Fibroblast of peridontal ligament (primary cell): ENCODE measurements around the gene DEFB132.

ENCODE experiments used
- DNase-seq: peaks from one replicate; pipeline ENCODE4 v3.0.0-alpha.2; 2010; ENCODE audit errors: extremely low read depth

The DEFB132 gene

GRCh38 chr20:263701-264100, 6.2 kb downstream of the DEFB132 start:
- no peak for DNase-seq

GRCh38 chr20:266596-267562, 9.4 kb downstream of the DEFB132 start:
- DNase-seq = peak; percentile 57

- DNase-seq = no peak
These were observed 13.0 kb downstream of the DEFB132 start for GRCh38 chr20:270517-270916.

DNA sequence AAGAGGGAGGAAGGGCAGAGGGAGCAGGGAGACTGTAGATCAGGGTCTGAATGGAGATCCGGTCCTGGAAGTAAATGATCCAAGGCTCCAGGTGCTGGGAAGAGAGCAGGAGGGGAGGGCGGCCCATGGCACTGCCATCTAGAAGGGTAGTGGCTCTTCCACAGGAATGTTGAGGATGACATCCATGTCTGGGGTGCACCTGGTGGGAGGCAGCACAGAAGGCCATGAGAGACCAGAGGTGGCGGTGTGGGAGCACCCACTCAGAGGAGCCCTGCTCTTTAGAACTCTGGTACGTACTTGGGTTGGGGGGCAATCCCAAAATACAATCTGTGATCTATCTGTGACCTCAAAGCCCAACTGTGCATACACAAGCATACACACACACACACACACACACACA, 13.5 kb downstream of the DEFB132 start:
- no peak for DNase-seq

GRCh38 chr20:271528-271927, 14.0 kb downstream of the DEFB132 start:
- no peak for DNase-seq

DNA sequence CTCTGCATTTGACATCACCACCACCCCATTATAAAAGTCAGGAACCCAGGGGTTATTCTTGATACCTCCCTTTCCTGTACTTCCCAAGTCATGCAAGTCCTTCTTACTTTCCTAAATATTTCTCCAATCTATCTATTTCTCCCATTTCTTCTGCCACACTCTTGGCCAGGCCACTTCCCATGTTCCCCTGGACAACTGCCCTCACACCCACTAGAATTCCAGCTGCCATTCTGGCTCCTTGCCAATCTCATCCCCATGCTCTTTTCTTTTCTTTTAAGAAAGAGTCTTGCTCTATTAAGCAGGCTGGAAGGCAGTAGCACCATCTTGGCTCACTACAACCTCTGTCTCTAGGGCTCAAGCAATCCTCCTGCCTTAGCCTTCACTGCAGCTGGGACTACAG, 15.2 kb downstream of the DEFB132 start:
- no peak for DNase-seq

DNA sequence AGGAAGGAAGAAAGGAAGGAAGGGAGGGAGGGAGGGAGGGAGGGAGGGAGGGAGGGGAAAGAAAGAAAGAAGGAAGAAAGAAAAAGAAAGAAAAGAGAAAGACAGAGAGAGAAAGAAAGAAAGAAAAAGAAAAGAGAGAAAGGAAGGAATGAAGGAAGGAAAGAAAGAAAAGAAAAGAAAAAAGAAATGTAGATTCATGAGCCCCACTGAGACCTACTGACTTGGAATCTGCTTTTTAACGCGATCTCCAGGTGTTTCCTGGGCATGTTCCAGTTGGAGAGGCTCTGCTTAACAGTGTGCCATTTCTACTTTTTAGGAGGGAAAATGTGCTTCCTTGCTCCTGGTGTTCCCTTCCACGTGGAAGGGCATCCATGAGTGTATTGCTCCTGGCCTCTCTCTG, 16.4 kb downstream of the DEFB132 start:
- DNase-seq = no peak

DNA sequence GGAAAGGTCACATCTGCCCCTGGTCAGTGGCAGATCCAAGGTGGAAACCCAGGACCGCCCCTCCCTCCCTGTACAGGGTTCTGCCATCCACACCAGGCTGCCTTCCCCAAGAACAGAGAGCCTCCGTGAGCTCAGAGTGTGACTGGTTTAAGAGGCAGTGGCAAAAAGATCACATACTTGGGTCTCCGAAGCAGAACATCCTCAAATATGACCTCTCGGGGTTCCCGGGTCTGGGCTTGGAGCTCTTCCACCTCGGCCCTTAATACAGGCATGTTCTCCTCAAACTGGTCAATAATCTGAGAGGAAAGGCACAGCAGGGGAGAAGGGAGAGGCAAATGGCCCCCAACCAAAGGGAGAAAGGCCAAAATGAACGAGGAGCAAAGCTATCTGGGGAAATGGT, 18.3 kb downstream of the DEFB132 start:
- DNase-seq = no peak

DNA sequence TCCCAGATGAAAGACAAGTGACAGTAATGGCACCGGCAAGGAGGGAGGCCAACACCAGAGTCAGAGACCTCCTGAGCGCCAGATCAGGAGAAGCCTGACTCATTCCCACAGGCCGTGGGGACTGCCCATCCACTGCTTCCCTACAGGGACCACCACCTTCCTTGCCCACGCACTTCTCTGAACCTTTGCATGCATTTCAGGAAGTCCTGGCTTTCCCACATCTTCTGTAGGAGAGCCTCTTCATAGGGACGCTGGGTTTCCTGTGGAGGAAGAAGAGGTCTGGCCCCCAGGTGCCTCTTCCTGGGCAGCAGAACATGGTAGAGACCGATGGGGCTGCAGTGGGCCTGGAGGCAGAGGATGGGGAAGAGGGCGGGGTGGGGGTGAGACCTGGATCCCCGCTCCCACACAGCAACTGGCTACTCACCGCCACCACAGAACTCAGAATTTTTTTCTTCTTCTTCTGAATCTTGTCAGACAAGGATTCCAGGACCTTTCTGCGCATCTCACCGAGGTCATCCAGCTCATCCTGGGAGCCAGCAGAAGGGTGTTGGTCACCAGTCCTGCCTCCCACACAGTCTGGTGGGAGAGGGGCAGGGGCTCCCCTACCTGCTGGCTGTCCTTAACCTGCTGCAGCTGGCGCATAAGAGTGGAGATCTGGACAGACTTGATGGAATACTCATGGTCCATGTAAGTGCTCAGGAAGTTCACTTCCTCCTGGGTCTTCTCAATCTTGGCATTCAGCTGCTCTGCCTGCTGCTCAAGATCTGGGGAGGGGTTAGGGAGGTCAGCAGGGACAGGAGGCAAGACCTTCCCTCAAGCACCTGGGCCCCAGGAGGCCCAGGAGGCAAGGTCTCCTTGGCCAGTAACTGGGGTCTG, 19.3 kb downstream of the DEFB132 start:
- no peak for DNase-seq

DNA sequence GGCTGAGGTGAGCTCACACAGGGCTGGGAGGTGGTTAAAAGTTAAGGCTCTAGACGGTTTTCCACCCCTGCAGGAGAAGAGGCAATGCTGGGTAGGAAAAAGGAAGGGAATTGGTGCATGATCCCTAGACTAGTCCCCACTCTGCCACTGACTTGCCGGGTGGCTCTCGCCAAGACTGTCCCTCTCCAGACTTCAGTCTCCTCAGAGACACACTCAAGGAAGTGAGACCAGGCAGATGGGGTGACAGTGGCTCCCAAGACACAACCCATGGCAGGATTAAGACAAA, 19.9 kb downstream of the DEFB132 start:
- DNase-seq = no peak

DNA sequence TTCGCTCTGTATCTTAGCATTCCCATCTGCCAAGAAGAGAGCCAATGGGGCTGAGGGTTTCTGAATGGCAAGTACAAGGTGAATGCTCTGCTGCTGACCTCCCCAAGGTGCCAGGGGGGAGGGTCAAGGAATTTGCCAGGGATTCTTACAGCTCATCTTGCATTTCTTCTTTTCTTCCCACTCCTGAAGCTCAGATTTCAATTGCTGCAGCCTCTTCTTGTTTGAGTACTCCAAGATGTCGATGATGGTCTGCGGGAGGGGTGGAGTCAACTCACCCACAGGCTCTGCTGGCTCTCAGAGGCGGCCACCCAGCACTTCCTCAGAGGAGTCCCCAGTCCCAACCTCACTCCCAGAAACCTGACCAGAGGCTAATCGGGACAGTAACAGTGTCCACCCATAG, 20.7 kb downstream of the DEFB132 start:
- DNase-seq = no peak

GRCh38 chr20:278607-279571, 21.4 kb downstream of the DEFB132 start:
- DNase-seq = peak; percentile 39

DNA sequence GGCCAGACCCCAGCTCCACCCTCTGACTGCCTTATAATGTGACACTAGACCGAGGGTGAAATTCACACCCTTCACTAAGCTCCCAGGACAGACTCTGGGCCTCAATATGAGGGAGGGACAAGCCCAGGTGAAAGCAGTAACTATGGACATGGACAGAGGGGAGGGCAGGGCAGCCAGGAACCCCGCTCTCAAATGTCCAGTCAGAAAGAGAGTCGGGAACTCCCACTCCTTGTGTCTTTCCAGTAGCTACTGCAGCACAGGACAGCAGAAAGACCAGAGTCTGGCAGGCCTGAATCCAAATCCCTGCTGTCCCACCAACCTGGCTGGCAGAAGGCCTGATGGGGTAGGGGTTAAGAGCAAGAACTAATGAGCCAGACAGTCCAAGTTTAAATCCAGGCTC, 26.6 kb downstream of the DEFB132 start:
- no peak for DNase-seq

- no peak for DNase-seq
These were observed 29.0 kb downstream of the DEFB132 start for GRCh38 chr20:286508-286907.

DNA sequence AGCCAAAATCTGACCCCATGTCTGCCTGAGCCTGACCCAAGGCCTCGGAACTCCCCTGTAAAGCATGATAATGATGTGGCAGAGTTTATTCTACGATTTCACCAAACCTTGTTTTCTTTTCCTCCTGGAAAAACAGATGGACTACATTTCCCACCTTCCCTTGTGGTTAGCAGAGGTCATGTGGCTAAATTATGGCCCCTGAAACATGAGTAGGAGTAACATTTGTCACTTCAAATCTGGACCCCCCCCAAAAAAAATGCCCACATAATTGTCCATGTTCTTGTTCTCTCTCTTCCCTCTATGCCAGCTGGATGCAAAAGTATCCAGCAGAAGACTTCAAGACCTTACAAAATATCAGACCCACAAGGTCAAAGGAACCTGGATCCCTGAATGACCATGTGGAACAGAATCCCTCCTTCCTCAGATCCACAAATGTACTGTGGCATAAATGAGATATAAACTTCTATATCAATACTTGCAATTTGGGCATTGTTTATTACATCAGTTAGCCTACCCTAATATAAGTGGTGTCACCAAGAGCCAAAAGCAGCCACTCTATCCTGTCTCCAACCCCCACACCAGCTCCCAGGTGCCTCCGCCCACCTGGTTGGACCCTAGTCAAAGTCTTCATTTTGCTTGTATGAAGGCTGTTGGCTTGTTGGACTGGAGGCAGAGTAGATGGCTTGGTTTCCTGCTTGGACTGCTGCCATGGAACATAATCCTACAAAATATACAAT, 31.6 kb downstream of the DEFB132 start:
- DNase-seq = no peak

DNA sequence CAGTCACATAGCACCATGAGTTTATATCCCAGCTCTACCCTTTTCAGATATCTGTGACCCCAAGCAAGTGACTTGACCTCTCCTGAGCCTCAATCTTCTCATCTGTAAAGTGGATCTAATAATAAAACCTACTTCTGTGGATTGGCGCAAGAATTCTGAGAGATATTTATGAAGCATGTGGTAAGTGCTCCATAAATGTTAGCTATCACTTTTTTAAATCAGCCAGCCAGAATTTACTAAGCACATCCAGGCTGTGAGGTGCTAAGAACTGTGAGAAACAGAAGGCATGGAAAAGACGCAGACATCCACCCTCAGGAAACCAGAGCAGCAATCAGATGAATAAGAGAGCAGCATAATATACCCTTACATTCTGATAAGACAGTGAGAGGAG, 32.2 kb downstream of the DEFB132 start:
- no peak for DNase-seq

GRCh38 chr20:290084-290831, 32.7 kb downstream of the DEFB132 start, which contains the start of gene C20orf96:
Gene C20orf96, minus strand, starts transcription at chr20:290750. Its CDS starts 140 bp downstream, at chr20:290610.
- DNase-seq = peak; percentile 97

- no peak for DNase-seq
These were observed 37.1 kb downstream of the DEFB132 start for GRCh38 chr20:294602-295001.

DNA sequence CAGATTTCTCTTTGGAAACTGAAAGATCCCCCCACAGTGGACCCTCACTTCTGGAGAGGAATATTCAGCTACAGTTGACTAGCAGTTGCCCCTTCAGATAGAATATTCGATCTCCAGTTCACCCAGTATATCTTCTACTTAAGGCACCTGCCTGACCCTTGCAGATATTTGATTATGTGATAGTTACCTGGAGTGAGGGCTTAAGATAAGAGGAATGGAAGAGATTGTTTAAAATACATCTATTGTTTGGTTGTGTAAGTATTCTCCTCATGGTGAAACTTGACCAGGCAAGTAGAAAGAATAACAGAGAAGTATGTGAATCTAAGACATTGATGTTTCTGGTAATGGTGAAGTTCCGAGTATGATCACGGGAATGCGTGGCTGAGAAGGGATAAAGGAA, 38.3 kb downstream of the DEFB132 start:
- DNase-seq = no peak
